NCI-H128 (cell line): ENCODE results near the gene UTRN.

Experiments
- DNase-seq: peaks from one replicate; lab custom pipeline; 2025; ENCODE audit not compliant: unreplicated experiment; lab: John Stamatoyannopoulos, UW

UTRN gene

DNA sequence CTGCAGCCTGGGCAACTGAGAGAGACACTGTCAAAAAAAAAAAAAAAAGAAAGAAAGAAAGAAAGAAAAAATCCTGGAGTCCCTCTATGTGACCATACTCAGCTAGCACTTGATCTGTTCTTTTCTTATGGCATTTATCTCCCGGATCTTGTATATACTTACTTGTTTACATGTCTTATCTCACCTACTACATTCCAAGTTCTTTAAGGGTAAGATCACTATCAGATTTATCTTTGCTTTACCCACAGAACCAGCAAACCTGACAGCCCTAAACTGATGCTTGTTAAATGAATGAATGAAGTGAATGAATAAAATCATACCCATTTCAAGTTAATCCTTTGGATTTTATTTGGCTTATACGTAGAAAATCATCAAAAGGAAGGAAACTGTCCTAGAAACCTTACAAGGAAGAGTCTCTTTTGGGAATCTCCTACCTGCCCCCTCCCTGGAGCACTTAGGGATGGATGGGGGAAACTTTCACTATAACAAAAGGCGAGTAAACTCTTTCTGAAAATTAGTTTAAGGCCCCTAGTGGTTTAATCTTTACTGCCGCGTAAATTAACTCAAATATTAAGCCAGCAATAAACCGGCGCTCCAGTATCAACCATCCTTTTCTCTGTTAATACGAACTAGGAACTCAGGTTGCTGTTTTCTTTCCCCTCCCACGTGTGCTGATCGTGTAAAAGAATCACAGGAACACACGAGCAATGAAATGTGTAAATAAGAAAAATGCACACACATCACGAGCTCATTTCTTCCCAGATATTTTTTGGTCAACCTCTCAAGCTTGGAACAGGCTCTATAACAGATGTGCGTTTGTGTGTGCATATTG is 1.3 kb upstream of the UTRN start:
- no peak for DNase-seq

DNA sequence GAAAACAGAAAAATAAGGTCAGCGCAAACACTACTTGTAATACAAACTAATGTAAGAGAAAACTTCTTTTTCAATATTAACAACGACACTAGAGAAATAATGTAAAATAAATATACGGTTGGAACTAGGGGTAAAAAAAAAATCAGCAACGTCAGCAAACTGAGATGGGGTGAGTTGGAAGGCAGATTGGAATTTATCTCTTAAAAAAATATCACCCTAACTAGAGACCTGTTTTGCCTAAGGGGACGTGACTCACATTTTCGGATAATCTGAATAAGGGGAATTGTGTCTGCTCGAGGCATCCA is 705 bp upstream of the UTRN start:
- no peak for DNase-seq

DNA sequence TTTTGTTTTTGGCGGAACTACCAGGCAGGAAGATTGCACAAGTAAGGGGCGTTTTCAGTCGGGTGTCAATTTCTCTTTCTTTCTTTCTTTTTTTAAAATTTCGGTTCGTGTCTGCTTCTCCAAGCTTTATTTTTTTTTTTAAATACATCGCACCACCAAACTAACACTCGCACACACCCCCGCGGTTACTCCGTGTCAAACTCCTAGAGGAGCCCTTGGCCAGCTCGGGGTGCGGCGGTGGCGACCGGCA is 338 bp downstream of the UTRN start:
- DNase-seq: peak; percentile 12

DNA sequence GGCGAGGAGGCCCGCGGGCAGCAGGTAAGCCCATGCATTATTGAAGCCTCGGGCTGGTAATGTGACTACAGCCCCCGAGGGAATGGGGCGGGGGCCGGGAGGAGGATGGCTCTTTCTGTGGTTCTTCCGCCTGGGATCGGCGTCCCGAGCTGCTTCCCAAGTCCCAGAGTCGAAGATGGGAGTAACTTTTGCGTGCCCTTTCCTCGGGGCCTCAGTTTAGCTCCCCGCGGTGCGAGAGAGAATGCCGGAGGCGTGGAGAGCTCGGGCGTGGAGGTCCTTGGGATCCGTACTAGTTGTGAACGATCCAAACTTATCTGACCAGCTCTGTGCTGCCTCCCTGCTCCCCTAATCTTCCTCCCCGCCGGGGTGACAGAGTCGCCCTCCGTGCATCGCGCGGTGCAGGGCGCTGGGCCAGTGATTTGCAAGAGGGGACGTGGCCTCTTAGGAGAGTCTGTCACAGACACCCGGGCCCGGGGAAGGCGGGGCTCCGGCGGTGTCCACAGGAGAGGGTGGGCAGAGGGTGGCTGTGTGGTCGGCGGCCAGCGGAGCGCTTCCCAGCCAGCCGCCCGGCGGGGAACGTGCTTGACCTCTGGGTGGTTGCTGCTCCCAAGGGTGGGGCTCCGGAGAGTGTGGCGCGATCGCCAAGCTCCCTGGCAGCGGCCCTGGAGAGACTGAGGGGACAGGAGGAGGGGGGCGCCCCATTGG is 815 bp downstream of the UTRN start:
- DNase-seq: no peak

DNA sequence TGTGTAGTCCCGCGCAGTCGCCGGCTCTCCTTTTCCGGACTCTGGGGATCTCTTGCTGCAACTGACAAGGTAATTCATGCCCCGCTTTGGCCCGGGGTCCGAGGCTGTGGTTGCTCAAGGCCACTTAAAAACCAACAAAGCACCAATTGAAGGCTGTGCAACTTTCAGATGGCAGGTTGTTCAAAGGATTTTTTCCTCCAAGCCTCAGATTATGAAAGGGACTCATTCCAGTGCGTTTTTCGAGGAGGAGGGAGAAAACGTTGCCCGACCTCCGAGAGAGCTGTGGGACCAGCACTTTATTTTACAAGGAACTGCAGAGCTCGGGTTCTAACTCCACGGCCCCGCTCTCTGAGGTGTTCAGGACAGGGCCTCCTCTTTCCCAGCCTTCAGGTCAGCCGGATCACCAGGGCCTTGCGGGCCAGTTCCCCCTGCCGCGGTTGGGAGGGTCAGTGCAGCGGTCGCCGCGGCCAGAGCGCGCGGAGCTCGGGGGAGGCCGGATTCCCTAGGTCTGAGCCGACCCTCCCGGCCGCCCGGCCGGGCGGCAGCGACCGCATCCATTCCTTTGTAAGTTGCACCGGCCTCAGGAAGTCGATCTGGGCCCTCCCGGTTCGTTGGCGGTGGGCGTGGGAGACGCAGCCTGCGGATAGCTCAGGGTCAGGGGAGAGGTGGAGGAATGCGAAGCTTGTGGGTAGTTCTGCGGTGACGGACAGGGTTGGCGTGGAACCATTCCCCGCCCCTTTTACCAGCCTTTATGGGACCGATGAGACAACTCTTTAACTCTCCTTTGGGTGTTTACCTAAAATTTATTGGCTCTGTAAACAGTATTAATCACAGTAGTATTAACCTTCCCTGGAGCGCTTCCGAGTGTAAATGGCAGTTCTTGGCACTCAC is 1.6 kb downstream of the UTRN start:
- DNase-seq: no peak

DNA sequence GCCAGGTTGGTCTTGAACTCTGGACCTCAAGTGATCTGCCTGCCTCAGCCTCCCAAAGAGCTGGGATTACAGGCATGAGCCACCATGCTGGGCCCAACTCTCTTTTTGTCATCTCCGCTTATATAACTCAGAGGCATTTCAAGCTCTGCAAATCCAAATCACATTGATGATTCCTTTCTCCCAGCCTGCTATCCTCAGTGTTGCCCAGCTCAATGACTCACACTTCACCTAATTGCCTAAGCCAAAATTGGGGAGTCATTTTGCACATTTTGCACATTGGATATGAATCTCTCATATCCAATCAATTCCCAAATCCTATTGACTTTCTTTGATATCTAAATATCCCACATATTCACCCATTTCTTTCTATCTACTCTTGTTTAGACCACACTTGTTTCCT is 3.9 kb downstream of the UTRN start:
- DNase-seq: no peak

DNA sequence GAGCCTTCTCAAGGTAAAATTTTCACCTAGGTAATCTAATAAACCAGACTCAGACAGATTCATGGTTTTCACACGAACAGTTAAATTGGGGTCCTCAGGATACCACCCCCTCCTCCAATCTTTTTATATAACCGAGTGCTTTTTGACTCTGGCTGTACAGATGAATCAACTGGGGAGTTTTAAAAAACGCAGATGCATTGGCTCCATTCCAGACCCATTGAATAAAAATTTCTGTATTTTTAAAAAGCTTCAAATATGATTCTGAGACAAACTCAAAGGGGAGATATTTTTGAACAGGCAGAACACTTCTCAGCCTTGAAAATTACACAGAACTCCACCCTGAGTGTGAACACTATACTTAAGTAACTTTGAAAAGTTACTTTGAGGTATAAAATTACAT is 7.2 kb downstream of the UTRN start:
- DNase-seq: no peak

DNA sequence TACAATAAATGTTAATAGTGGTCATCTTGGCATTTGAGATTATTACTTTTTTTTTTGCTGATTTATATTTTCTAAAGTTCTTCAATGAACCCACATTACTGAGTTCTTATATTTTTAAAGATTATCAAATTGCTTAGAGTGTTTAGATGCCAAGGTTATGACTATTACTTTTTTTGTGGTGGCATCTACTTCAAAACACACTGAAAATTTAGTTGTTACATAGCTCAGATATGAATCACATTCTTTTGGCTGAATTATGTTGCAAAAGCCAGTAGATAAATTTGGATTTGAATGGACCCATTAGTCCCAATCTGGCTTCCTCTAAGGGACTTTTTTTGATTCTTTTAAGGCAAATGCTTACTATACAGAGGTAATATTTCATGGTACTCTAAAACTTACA is 8.9 kb downstream of the UTRN start:
- no peak for DNase-seq

DNA sequence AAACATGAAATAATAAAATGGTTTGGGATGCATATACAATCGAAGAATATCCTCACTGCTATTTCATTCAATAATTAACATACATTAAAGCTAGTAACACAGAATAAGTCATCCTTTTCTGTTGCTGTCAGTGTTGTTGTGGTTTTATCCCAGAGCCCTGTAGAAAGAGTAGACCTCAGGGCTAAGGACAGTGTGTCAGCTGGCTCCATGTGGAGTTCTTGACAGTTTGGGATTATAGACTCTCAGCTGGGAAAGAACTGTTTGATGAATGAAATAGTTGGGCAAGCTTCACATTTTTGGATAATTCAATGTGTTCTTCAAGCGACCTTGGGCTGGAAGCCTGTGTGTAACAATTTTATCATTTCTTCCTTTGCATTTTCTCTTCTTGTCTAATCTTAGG is 10.1 kb downstream of the UTRN start:
- DNase-seq: no peak

DNA sequence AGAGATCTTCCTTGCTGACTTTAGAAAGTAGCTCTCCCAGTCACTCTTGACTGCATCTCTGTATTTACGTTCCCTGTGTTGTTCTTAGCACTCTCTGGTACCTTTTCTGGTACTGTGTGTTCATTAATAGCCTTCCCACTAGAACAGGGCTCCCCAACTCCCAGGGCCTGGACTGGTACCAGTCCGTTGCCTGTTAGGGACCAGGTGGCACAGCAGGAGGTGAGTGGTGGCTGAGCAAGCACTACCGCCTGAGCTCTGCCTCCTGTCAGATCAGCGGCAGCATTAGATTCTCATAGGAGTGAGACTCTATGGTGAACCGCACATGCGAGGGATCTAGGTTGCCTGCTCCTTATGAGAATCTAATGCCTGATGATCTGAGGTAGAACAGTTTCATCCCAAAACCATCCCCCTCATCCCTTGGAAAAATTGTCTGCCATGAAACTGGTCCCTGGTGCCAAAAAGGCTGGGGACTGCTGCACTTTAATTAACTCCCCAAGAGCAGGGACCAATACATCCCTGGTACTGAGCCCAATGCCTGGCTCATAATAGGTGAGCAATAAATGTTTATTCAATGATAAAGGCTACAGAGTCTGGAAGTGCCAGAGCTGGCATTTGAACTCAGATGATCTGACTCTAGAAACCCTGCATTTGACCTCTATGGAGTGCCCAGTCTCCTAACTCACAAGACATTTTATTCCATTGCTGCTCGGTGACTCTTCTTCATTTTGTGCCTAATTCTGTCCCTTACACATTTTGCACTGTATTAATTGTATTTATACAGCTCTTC is 11.0 kb downstream of the UTRN start:
- DNase-seq: no peak

DNA sequence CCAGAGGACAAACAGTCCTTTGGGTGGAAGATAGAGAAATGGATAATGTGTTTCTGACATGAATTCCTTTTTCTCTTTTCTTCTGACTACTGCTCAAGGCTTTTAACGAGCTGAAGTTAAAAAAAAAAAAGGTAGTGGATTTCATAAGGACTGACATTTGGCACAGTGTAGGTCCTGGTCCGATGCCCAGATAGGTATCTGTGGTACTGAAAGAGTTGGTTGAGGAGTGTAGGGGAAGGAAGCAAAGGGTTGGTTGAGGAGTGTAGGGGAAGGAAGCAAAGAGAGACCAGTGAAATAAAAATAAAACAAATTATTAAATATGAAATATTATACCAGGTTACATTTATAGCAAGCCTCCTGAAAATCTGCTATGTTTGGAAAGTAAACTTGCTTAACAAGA is 11.8 kb downstream of the UTRN start:
- no peak for DNase-seq

DNA sequence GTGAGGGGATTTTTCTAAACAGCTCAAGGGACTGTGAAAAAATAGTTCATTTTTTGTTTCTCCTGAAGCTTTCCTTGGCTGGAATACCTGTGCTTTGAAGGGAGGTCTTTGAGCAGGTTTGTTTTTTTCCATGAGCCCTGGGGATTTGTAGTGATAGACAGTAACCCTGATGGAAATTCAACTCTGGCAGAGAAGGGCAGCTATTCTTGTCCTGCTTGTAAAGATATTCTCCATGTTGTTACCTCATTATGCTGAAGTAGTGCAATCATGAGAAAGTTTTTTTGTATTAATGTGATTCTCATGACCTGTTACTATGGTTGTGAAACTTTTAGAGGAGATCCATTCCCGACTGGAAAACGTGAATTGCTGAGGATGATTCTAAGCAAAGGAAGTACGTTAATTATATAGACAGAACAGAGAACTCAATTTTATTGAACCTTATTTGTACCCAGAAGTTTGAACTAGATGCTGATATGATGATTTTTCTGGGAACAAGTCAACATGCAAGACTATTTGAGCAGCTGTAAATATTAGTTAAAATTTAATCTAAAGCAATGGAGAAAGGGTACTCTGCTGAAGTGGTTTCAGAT is 12.5 kb downstream of the UTRN start:
- DNase-seq: no peak

DNA sequence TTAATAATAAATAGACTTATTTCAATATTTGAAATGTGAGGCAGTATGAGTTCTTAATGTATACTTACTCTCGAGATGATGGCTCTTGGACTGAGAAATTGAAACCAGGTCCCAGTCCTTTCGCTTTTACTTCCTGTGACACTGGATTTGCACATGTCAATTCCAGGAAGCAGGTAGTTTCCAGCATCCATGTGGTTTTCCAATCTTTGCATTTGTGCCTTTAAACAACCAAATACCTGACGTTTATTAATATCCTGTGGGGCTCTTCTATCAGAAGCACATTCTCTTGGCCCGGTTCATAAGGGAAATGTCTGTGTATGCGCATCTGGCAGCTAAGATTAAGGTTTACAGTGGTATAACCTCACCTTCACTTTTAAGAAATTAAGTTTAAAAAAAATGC is 13.1 kb downstream of the UTRN start:
- no peak for DNase-seq

DNA sequence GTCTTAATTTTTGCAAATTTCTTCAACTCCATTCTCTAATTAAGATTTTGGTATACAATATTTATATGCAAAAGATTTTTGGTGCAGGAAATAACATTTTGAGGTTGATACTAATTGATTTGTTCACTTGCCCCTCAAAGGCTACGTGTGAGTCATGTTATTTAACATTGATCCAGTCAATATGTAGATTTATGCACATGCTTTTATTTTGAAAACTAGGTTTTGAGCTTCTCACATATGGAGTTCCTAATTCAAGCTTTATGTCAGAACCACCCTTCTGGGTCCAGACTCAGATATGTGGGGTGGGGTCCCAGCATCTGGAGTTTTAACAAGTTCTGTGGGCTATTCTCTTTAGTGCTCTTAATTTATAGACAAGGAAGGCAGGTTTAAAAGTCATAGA is 13.8 kb downstream of the UTRN start:
- no peak for DNase-seq

DNA sequence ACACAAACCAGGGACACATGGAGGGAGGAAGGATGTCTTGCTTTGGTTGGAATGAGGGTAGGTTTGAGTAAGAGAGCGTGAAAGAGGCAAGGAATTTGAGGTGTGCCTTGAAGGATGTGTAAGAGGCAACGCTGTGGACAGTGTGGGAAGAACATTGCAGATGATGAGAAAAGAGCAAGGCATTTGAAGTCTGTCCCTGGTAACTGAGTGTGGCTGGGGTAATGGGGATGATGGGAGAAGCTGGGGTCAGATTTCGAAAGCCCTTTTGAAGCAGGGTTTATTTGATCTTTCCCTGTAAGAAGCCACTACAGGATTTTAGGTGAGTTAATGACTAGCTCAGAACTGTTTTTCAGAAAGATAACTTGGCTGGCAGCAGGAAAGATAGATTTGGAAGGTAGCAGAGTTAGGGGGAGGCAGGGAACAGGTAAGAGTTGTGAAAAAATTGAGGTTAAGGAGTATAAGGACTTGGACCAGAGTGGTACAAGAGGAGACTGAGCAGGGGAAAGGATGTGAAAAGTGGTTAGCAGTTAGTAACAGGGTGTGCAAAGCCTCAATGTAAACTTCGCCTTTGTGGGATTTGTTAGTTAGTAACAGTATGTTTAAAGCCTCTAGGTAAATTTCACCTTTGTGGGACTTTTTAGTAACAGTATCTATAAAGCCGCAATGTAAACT is 17.7 kb downstream of the UTRN start:
- DNase-seq: no peak

DNA sequence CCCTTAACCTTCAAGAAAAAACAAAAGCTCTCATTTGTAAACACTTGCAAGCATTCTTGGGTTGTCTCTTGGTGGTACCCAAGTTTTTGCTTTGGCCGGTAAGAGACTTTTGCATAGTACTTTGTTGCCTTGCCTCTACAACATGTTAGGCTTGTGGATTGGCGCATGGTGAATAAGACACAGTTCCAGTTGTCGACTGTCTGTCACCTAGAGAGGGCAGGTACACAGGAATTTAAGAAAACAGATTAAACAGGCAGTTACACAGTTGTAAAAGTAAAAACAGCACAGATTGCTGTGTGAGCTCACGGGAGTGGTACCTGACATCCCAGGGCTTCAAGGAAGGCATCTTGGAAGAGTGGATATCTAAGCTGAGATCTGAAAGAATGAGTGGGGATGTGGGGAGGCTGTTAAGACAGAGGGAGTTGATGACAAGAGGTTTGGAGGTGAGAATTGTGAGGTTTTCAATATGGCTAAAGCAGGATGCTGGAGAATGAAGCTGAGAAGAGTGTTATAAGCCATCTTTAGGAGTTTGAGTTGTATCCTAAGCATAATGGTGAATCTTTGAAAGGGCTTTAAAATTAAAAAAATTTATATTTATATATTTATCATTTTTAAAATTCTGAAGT is 19.2 kb downstream of the UTRN start:
- DNase-seq: no peak

DNA sequence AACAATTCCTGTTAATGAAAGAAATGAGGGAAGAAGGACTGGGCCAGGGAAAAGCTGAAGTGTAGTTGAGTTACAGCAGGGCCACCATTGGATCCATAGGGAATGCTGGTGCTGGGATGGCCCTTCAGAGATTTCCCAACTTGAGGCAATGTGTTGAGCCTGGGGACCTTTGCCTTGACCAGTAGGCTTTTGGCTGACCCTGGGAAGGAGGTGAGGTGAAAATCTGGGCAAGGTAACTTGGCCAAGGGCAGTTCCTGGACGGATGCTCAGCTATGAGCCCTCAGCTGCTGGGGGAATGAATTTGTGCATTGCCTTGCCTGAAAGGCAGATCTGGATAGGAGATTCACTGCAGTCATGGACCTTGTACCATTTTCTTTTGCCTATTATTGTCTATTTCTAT is 20.4 kb downstream of the UTRN start:
- no peak for DNase-seq

DNA sequence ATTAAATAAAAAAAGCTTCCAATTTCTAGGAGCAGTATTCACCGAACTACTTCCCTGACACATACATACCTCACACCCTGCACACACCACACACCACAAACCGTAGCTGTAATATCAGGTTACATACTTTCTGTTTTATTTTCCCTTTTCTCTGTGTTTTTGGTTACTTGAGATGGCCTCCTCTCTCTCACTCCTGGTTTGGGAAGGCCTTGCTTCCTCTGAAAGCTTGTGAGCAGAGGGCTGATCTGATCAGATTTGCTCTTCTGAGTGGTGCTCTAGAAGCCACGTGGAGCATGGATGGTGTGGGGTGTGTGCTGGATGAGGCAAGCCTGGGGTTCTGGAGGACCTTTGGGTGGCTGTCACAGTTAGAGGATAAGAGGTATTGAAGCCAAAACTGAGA is 20.9 kb downstream of the UTRN start:
- DNase-seq: no peak

DNA sequence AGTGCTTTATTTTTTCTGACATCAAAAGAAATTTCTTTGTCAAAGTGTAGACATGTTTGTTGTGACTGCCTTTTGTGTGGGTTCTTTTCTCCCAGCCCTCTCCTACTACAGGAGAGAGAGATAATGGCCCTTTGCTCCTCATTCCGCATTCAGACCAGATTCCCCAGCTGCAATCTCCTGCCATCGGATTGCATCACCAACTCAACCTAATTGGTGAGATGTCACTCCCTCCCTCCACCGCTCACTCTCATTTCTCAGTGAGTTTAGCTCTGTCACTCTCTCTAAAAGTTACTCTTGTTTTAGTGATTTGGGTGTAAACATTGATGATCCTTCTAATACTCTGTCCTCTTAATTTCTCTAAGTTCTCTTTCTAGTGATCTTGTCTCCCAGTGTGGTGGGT is 22.7 kb downstream of the UTRN start:
- no peak for DNase-seq

DNA sequence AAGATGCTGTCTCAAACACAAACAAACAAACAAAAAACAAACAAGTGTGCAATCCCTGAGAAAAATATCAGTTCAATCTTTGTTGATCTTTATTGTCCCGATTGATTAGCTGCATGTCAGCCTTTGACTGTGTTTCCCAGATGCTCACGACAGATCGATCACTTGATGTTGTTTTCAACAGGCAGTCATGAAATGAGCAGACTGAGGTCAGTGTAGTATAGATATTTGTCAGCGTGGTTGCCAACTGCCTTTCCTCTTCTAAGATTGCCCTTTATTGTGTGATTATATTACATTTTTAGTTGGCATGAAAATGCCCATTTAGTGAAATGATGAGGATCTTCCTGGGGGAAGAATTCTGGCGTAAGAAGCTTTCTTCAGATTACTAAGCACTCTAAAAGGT is 25.6 kb downstream of the UTRN start:
- no peak for DNase-seq
